ENCODE measurements around the gene EIF4E1B. TPM values are rescaled to one million over a fixed set of nuclear protein-coding genes. Genes with fewer than 3 reads are reported as not detected.

EIF4E1B gene
- polyA plus RNA-seq, 3 donors = 0.20 TPM; not detected in 2

DNA sequence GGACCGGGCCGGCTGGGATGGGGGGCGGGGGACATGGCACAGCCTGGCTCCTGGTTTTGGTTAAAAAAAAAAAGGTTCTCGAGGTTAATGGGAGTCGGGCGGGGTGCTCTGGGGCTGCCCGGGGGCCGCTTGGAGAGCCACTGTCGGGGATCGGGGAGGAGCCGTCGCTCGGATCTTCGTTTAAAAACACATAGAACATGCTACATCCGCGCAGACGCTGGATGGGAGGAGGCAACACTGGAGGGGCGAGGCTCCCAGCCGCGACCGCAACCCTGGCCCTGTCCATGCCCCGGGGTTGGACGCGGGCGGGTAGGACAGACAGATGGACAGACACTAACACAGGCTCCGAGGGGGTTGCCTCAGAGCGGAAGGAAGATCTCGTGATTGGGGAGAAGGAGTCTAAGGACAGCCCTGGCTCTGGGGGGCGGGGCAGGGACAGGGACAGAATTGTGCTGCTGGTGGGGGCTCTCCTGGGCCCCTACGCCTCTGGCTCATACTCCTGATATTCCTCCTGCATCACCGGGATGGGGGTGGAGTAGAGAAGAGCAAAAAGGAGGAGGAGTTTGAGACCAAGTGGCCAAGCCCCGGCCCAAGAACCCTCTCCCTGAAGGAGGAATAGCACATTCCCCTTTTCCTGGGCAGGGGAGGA lies 10.0 kb upstream of the EIF4E1B start:
- H3K27ac ChIP-seq (ENCODE audit: low read depth, low read length) = no peak overlapping the region
- 3 to 6% (median 4%) methylated on average over 29 to 32 of the region's 32 CpGs for WGBS, 3 donors

DNA sequence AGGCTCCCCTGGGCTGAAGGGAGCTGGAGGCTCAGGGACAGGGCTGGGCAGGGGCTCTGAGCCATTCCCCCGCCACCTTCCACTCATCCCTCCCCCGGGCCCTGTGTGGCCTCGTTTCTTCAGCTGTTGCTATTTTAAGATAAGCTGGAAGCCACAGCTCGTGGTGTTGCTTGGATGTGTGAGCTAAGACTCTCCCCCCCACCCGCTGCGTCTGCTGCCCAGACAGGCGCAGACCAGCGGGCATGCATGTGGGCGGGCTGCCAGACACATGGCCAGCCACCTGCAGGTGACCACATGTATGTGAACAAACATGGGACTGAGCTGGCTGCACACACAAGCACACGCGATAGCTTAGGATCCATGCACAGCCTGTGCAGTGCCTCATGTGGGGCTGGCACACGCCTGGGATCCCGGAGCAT lies 8.8 kb upstream of the EIF4E1B start:
- no peak overlapping the region for H3K27ac ChIP-seq (ENCODE audit: low read depth, low read length)
- WGBS, 3 donors = 59 to 67% (median 61%) methylated on average over 13 of the region's 13 CpGs

DNA sequence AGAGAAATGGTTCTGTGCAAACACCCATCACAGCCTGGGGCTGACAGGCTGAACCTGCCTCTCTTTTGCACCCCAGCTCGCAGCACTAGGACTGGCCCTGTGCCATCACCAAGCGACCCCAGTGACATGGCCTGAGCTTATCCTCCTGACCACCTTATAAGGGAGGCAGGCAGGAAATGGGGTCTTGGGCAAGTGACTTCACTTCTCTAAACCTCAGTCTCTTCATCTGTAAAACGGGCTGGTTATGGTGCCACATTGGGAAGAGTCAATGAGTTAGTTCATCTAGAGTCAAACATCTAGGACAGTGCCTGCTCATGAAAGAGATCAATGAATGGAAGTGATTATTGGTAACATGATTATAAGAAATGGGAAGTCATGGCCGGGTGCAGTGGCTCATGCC lies 6.3 kb upstream of the EIF4E1B start:
- no peak overlapping the region for H3K27ac ChIP-seq (ENCODE audit: low read depth, low read length)
- WGBS, 3 donors = 67 to 74% (median 73%) methylated on average over 4 of the region's 4 CpGs

DNA sequence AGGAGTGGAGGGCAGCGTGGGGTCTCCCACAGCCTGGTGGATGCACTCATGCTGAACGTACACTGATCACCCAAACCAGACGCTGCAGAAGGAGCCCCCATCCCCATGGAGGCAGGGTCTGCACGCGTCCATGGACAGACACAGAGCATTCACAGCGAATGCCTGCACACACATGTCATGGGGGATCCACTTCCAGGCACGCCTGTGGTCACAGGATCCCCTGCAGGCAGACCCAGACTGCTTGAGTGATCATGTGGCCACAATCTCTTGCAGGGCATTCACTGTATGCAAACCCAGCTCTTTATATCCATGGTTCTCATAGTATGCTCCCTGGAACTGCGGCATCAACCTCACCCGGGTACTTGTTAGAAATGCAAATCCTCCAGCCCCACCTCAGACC lies 5.5 kb upstream of the EIF4E1B start:
- no peak overlapping the region for H3K27ac ChIP-seq (ENCODE audit: low read depth, low read length)
- 54 to 60% (median 60%) methylated on average over 9 of the region's 9 CpGs for WGBS, 3 donors

DNA sequence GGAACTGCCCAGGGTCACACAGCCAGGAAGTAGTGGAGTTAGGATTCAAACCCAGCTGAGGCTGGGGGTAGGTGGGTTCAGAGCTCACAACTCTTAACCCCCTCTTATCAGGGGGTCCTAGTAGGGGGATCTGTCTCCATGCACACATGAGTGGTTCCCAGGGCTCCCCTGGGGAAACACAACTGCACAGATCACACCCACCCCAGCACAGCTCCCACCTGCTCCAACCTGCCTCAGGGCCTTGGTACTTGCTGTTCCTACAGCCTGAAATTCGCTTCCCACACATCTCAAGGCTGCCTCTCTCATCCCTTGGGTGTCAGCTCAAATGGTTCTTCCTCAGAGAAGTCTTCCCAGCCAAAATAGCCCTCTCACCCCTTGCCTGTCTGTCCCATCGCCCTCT lies 5.0 kb upstream of the EIF4E1B start:
- 60 to 82% (median 71%) methylated on average over 2 of the region's 2 CpGs for WGBS, 3 donors

DNA sequence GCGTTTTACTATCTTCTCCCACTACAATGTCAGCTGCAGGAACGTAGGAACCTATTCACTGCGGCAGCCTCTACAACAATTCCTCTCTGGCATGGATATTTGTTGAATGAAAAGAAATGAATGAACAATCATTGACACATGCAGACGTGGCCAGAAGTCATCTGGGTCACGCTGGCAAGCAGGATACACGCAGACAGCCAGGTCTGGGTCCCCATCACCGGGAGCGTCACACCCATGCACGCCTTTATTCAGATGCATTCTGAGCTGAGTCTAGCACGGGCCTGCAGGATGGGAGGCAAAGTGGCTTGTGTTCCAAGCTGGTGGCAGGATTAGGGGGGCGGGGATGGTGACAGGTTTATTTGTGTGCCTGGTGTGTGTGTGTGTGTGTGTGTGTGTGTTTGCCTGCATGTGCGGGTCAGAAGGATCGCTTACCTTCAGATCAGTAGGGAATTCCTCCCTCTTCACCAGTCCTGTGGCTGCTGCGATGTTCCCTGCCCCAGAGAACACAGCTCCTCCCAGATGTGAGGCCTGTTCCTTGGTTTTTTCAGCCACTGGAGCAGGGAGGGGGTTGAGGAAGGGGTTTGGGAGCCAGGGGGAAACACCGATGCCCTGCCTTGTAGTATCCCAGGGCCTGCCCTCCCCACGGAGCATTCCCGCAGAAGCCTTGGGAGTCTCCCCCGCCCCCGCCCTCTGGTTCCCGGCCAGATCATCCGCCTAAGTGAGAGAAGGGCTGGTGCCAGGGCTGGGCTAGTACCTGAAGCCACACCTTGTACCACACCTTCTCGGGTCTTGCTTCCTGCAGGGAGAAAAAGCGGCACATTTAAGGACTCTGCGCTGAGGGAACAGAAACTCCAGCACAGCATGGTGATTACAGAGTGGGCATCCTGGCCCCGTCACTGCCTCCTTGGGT lies 4.3 kb upstream of the EIF4E1B start:
- no peak overlapping the region for H3K27ac ChIP-seq (ENCODE audit: low read depth, low read length)

More for the DNA sequence above, 5.0 kb upstream of the EIF4E1B start:
- H3K27ac ChIP-seq (ENCODE audit: low read depth, low read length) = no peak overlapping the region

DNA sequence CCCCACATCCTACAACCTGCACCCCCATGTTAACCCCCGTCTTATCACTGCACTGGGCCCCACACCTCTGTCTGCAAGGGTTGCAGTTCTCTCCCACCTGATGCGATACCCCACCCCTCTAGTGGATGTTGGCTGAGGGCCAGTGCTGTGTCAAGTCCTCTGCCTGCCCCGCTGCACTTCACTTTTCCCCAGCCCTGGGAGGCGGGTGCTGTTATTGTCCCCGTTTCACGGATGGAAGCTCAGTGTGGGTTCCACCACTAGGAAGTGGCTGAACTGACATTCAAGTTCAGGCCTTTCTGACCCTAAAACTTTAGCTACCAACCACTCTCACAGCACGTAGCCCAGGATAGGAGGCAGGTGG lies 3.6 kb upstream of the EIF4E1B start:
- WGBS, 3 donors = 42 to 52% (median 45%) methylated on average over 7 of the region's 7 CpGs
- H3K27ac ChIP-seq (ENCODE audit: low read depth, low read length) = no peak overlapping the region

More for the DNA sequence above, 4.3 kb upstream of the EIF4E1B start:
- 33 to 53% (median 51%) methylated on average over 23 to 25 of the region's 25 CpGs for WGBS, 3 donors

DNA sequence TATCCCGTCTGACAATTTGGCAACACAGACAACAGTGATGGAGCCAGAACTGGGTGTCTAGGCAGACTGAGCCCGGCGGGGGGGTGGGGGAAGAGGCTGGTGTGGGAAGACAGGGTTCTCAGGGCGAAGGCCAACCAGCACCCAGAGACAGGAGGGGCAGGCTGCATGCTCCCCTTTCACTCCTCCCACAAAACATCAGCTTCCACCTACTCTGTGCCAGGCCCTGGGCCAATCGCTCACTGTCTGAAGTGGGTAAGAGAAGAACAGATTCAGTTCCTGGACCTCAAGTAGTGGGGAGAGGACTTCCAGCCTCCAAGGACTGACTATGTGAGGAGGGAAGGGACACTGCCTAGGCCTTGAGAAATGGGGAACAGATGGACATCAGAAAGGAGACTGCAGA lies 2.9 kb upstream of the EIF4E1B start:
- 68 to 85% (median 75%) methylated on average over 5 of the region's 5 CpGs for WGBS, 3 donors
- no peak overlapping the region for H3K27ac ChIP-seq (ENCODE audit: low read depth, low read length)

DNA sequence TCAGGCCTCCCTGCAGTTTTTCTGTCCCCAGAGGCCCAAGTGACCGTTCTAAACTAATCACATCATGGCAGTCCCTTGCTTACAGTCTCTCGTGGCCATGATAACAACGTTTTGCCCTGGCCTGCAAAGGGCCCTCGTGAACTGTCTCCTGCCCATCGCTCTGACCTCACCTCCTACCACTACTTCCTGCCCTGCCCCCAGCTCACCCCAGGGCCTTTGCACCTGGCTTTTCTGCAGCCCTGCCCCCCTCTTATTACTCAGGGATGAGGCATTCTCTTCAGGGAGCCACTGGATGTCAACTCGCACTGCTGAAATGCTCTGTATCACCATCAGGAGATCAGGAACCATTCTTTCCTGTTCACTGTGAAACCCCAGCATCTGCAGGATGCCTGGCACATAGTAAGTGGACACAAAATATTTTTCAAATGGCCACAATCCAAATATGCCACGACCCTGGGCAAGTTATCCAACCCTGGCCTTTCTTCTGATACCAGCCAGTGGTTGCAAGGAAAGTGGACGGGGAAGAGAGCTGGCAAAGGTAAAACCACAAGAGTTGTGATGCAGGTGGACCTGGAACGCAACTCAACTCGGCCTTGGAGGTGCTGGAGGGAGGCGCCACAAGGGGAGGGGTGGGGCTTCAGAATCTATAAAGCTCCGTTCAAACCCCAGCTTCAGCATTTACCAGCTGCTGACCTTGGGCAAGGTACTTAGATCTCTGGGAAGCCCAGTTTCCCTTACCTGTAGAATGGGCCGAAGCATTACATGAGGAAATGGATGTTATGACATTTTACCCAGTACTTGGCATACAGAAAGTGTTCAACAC lies 1.9 kb upstream of the EIF4E1B start:
- no peak overlapping the region for H3K27ac ChIP-seq (ENCODE audit: low read depth, low read length)
- 46 to 57% (median 55%) methylated on average over 13 of the region's 13 CpGs for WGBS, 3 donors

DNA sequence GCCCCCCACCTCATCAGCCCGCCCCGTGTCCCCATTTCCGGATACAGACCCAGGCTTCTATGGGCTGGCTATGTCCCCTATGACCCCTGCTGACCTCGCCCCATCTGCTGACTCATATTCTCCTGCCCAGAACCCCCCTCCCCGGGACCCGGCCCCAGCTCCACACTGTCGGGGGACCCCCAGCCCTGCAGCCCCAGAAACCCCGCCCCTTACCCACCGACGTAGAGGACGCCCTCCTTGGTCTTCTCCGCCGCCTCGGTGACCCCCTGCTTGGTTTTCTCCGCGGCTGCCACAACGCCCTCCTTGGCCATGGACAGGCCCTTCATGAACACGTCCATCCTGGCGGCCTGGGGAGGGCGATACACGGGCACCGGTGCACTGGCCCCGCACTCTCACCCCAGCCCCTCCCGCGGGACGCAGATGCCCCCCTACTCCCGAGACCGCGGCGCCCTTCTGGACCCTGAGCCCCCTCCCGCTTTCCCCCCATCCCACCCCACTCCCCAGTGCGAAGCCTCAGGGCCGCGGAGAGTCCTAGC lies 1.1 kb upstream of the EIF4E1B start:
- WGBS, 3 donors = 3 to 5% (median 4%) methylated on average over 29 to 34 of the region's 34 CpGs
- H3K27ac ChIP-seq (ENCODE audit: low read depth, low read length) = no peak overlapping the region

DNA sequence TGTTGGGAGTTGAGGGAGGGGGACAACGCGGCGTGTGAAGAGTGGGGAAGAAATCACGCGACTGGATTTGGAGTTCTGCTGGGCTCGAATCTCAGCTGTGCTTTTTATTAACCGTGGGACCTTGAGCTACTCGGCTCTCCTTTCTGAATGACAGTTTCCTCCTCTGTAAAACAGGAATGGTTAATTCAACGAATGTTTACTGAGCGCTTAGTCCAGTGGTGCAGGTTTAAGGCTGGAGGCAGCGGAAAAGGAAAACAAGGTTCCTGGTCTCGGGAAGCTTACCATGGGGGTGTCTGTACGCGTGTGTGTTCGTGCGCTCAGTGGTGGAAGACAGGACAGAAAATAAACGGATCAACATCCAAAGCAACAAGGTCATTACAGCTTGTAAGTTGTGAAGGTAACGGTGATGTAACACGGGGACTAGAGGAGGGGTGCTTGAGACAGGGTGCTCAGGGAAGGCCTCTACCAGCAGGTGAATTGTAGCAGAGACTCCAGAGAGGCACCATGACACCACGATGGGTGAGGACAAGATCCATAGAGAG lies 277 bp downstream of the EIF4E1B start:
- WGBS, 3 donors = 4 to 10% (median 7%) methylated on average over 20 of the region's 20 CpGs

DNA sequence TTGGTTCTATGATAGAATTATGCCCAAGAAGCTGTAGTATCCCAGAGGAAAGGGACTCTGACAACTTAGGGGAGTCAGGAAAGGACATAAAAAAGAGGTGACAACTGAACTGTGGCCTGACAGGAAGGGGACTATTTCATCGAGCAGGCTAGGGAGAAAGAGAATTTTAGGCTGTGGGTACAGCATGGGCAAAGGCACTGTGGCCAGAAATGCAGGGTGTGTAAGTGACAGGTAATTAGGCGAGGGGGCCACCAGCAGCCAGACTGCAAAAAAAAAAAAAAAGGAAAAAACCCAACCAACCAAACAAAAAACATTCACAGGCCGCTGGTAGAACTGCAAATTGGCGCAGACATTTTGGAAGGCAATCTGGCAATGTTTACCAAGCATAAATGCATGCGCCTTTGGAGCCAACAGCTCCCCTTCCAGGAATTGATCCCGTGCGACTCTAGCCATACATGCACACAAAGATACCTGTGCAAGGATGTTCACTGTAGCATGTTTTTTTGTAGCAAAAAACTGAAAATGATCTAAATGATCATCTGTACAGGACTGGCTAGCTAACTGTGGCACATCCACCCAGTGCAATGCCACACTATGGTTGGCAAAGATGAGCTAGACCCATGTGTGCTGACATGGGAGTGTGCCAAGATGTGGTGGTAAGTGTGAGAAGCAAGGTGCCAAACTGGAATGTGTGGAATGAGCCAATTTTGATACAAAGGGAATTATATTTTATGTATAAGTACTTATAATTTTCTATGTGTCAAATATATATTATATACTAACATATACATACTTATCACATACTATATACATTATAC lies 1.1 kb downstream of the EIF4E1B start:
- 64 to 82% (median 75%) methylated on average over 7 of the region's 7 CpGs for WGBS, 3 donors
- H3K27ac ChIP-seq (ENCODE audit: low read depth, low read length) = no peak overlapping the region

More for the DNA sequence above, 277 bp downstream of the EIF4E1B start:
- no peak overlapping the region for H3K27ac ChIP-seq (ENCODE audit: low read depth, low read length)

DNA sequence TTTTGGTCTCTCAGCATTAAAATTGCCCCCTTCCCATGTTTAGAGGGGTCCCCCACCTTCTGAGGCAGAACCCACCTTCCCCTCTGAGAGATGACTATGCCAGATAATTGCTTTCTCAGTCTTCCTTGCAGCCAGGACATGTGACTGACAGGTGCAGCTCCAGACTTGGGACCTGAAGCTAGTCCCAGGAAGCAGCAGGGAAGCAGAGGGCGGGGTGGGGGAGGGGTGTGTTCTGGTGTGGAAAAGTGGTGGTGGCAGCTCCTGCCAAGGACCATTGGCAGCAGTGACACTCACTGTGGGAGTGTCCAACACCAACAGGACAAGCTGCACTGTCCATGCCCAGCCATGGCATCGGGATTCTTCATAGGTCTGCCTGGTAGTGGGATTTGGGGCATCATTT lies 2.3 kb downstream of the EIF4E1B start:
- H3K27ac ChIP-seq (ENCODE audit: low read depth, low read length) = no peak overlapping the region
- 73 to 83% (median 77%) methylated on average over 2 of the region's 2 CpGs for WGBS, 3 donors

DNA sequence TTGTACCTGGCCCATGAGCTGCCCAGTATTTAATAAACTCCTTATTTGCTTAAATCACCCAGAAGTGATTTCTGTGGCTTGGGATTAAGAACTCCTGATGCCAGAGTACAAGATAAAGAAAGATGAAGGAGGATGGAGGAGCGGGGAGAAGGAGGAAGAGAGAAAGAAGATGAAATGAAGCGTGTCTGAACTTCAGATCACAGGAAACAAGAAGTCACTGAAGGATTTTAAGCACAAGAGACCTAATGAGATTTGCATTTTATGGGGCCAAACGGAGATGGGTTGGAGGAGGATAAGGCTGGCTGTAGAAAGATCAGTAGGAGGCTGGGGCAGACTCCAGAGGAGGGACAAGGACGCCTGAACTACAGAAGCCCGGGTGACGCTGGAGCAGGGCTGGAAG lies 3.1 kb downstream of the EIF4E1B start:
- H3K27ac ChIP-seq (ENCODE audit: low read depth, low read length) = no peak overlapping the region
- 11 to 20% (median 19%) methylated on average over 6 of the region's 6 CpGs for WGBS, 3 donors

DNA sequence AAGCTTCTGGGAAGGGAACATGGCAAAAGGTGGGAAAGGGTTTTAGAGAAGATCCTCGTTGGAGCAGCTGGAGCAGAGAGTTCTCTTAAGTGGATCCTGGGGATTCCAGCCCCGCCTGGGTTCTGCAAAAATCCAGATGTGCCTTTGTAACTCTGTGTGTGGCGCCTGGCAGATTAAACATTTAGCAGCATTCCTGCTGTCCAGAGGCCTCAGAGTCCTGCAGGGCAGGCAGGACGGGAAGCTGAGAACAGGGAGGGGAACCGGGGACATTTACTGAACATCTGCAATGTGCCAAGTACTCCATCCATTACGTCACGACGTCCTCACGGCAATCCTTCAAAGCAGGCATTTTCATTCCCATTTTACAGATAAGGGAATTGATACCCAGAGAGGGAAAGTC lies 6.0 kb downstream of the EIF4E1B start:
- 28 to 43% (median 36%) methylated on average over 9 of the region's 9 CpGs for WGBS, 3 donors
- H3K27ac ChIP-seq (ENCODE audit: low read depth, low read length) = no peak overlapping the region

DNA sequence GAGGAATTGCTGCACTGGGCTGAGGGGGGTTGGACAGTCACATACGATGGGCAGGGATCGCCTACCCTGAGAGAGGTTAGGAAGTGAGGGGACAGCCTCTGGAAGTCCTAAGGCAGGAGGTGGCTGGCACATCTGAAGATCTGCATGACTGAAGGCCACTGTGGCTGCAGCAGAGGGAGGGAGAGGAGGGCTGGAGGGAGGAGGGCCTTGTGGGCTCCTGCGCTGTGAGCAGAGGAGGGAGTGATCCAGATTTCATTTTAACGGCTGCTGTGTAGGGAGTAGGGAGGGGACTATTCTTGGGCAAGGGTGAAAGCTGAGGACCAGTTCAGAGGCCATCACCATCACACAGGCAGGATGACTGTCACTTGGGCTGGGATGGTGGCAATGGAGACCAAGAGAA lies 7.1 kb downstream of the EIF4E1B start:
- no peak overlapping the region for H3K27ac ChIP-seq (ENCODE audit: low read depth, low read length)
- 35 to 56% (median 55%) methylated on average over 4 of the region's 4 CpGs for WGBS, 3 donors

DNA sequence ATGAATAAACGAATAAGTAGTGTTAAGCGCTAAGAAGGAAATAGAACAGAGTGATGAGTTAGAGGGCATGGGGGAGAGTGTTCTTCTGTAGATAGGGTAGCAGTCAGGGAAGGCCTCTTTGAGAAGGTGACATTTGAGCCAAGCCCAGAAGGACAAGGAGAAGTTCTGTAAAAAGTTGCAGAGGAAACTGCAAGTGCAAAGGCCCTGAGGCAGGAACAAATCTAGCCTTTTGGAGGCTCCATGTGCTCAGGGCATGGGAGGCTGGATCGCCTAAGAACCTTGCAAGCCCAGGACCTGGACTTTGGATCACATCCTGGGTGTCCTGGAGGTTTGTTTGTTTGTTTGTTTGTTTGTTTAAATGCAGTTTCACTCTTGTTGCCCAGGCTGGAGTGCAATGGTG lies 8.0 kb downstream of the EIF4E1B start:
- WGBS, 3 donors = 97 to 99% (median 98%) methylated on average over 3 of the region's 3 CpGs
- no peak overlapping the region for H3K27ac ChIP-seq (ENCODE audit: low read depth, low read length)

DNA sequence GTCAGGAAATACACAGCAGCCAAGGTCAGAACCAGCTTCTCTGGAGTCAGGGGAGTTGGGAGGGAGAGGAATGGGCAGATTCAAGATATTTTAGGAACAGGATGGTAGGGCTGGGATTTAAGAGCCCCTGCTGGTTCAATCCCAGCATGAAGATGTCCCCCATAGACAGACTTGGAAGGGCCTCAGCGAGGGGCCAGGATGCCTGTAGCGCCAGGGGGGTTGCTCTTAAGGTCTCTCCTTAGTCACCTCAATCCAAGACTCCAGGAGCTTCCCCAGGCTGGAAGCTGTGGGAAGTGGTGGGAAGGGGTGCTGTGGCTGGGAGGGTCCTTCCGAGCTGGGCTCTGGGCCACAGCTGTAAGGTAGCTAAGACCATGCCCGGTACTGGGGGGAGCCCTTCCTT lies 8.7 kb downstream of the EIF4E1B start:
- H3K27ac ChIP-seq (ENCODE audit: low read depth, low read length) = no peak overlapping the region
- WGBS, 3 donors = 43 to 77% (median 50%) methylated on average over 3 to 4 of the region's 4 CpGs
